Lower lobe of right lung (tissue), 2 donors: Measurements from ENCODE around the gene PDE4D. TPM values are rescaled to one million over a fixed set of nuclear protein-coding genes. Genes with fewer than 3 reads are reported as not detected.

Experiments used
- ATAC-seq, 2 donors: fragments of 200-7000 bp; cut with Tn5 transposase; one replicate each; pipeline ENCODE4 v1.9.1; 2020 to 2022; ENCODE audit warnings: mild to moderate bottlenecking in 2 of 2, moderate library complexity in 2 of 2
- DNase-seq: peaks from one replicate; pipeline ENCODE4 v3.0.0-alpha.2; 2020
- H3K27ac ChIP-seq: fragments of 200-600 bp; one replicate; pipeline ENCODE4 v1.8.0; 2022
- H3K27me3 ChIP-seq: fragments of 200-600 bp; one replicate; pipeline ENCODE4 v1.8.0; 2022; ENCODE audit warnings: low read depth
- H3K36me3 ChIP-seq: fragments of 200-600 bp; one replicate; pipeline ENCODE4 v1.8.0; 2022; ENCODE audit warnings: mild to moderate bottlenecking
- H3K4me1 ChIP-seq: fragments of 200-600 bp; one replicate; pipeline ENCODE4 v1.8.0; 2022
- H3K4me3 ChIP-seq: fragments of 200-600 bp; one replicate; pipeline ENCODE4 v1.8.0; 2022; ENCODE audit warnings: mild to moderate bottlenecking
- H3K9me3 ChIP-seq: fragments of 200-600 bp; one replicate; pipeline ENCODE4 v1.8.0; 2022
- intact Hi-C: fragments of 100-400 bp; cut with DNase I; formaldehyde crosslinking; loops from one replicate; pipeline ENCODE4 v1.11.0; 2022
- total RNA-seq: library from RNA; stranded (reverse); fragmentation: NEBNext Ultra II Directional; extraction: Animal tissue kit (Norgen Biotek cat#: 25700); gene quantifications from one replicate; pipeline ENCODE4 v1.2.1, GENCODE V29; 2021
- TF ChIP-seq, protein P1 (sequence below): fragments of 200-600 bp; IDR thresholded peaks from one replicate; pipeline ENCODE4 v1.8.0; 2022; ENCODE audit warnings: antibody characterized with exemption, mild to moderate bottlenecking
- donor health status: DM: no; HTN: yes; CAD: no; lungs with severe emphysema.

The PDE4D gene
- total RNA-seq, 1 donor from 2014 or later: 71.3 TPM

DNA sequence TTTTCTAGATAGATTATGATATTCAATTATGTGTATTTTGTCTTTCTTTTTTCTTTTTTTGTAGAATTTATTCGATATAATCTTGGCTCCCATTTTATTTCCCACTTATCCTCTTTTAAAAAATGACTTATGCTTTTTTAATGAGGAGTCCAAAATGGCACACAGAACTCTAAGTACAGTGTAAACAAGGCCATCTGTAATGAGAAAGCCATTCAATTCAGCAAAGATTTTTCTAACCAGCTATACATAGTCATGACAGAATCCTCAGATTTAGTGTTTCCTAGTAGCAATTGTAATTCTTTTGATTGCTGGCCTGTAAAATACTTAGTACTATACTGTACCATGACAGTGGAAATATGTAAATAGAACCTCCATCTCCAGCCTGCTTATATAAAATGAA is 659.3 kb downstream of the PDE4D start:
- H3K36me3 ChIP-seq: no peaks in the 10 kb centered on the region
- no peak for ATAC-seq
- intact Hi-C loops: no loop called here
- no peak overlapping the region for H3K4me3 ChIP-seq
- no peaks in the 10 kb centered on the region for H3K27me3 ChIP-seq
- H3K27ac ChIP-seq: no peak overlapping the region
- peaks cover 2% of the 10 kb centered on the region for H3K4me1 ChIP-seq
- no peak for DNase-seq
- TF ChIP-seq, protein P1, sequence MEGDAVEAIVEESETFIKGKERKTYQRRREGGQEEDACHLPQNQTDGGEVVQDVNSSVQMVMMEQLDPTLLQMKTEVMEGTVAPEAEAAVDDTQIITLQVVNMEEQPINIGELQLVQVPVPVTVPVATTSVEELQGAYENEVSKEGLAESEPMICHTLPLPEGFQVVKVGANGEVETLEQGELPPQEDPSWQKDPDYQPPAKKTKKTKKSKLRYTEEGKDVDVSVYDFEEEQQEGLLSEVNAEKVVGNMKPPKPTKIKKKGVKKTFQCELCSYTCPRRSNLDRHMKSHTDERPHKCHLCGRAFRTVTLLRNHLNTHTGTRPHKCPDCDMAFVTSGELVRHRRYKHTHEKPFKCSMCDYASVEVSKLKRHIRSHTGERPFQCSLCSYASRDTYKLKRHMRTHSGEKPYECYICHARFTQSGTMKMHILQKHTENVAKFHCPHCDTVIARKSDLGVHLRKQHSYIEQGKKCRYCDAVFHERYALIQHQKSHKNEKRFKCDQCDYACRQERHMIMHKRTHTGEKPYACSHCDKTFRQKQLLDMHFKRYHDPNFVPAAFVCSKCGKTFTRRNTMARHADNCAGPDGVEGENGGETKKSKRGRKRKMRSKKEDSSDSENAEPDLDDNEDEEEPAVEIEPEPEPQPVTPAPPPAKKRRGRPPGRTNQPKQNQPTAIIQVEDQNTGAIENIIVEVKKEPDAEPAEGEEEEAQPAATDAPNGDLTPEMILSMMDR: no peak
- H3K9me3 ChIP-seq: no peaks in the 10 kb centered on the region

DNA sequence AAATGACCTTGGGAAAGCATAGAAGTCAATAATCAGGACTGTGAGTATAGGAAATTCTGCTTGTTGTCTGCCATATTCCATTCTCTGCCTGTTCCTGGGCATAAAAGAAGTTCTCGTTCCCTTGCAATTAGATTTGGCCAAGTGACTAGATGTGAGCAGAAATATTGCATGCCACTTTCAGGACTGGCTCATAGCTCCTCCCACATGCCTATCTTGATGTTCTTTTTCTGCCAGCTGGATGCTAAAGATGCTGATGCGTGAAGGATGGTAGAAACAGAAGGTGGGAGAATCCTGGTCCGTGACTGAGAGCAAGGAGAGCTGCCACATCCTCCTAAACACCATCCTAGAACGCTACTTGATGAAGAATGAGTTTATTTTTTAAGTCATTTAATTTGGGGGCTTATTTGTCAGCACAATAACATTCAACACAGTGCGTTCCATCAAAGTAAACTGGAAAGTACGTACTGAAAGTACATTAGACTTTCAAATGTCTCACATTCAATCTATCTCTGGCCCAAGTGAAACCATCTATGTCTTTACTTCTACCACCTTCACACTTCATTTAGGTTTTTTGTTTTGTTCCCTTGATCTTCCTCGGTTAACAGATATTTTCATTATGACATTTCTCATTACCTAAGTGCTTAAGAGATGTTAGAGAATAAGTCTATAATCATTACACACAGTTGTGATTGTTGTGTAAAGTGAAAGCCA is 662.1 kb downstream of the PDE4D start:
- no peak overlapping the region for H3K4me3 ChIP-seq
- no peaks in the 10 kb centered on the region for H3K4me1 ChIP-seq
- H3K36me3 ChIP-seq: no peaks in the 10 kb centered on the region
- TF ChIP-seq, protein P1: no peak
- H3K27me3 ChIP-seq: no peaks in the 10 kb centered on the region
- intact Hi-C loops: no loop called here
- no peak overlapping the region for H3K27ac ChIP-seq
- ATAC-seq: no peak
- H3K9me3 ChIP-seq: no peaks in the 10 kb centered on the region
- DNase-seq: no peak

DNA sequence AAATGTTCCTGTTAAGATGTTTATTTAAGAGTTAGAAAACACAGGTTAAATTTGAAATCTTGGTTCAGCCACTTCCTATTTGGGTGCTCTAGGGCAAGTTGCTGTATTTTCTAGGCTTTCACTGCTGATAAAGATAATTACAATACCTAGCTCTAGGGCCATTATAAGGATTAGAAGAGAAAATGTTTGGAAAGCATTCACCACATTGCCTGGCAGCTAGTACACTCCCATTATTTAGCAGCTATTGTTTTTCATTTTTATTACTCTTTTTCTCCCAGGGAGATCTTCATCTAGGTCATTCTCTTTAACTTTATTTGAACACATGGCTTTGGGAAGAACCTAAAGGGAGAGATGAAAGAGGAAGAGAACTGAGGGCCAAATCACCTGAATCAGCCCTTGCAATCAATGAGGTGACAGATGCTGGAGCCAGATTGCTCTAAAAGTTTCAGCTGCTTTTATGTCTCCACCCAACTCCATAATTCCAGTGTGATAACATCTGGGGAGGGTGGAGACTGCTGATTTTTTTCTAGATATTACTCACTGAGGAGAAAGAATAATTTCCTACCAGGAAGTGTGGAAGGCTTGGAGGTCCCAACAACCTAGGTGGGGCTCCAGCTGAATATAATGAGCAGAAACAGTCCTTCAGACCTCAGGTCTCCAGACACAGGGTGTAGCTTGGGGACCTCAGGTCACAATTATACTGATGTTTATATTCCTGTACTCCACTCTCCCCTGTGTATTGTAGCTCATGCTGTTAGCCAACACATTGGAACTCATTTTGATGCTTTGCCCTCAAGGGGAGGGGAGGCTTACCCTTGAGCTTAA is 670.6 kb downstream of the PDE4D start:
- Histone ChIP-seq H3K4me3 (no peak overlapping the region), H3K9me3 (no peaks in the 10 kb centered on the region), H3K4me1 (peaks cover 5% of the 10 kb centered on the region), H3K27ac (no peak overlapping the region), H3K27me3 (no peaks in the 10 kb centered on the region), H3K36me3 (no peaks in the 10 kb centered on the region)
- DNase-seq (no peak), ATAC-seq (no peak)
- intact Hi-C loops: no loop called here
- TF ChIP-seq, protein P1: no peak

DNA sequence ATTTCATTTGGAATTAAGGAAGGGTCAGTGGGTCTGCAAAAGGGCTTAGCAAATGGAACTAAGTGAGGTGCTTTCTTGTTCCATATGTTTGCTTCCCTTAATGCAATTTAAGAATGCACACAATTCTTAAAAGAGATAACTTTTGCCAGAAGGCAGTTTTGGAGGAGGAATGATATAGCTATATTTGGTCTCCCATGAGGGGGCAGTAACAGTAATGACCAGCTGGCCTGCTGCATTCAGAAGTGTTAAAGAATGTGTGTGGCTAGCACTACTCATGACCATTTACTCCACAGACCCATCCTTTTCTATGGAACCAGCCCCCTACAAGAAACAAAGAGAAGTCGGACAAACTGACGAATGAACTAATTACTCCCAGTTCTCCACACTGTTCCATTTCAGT is 671.8 kb downstream of the PDE4D start:
- Histone ChIP-seq H3K27me3 (no peaks in the 10 kb centered on the region), H3K36me3 (no peaks in the 10 kb centered on the region), H3K27ac (no peak overlapping the region), H3K4me1 (peaks cover 9% of the 10 kb centered on the region), H3K9me3 (no peaks in the 10 kb centered on the region), H3K4me3 (no peak overlapping the region)
- ATAC-seq (no peak), DNase-seq (no peak)
- intact Hi-C loops: no loop called here
- TF ChIP-seq, protein P1: no peak

DNA sequence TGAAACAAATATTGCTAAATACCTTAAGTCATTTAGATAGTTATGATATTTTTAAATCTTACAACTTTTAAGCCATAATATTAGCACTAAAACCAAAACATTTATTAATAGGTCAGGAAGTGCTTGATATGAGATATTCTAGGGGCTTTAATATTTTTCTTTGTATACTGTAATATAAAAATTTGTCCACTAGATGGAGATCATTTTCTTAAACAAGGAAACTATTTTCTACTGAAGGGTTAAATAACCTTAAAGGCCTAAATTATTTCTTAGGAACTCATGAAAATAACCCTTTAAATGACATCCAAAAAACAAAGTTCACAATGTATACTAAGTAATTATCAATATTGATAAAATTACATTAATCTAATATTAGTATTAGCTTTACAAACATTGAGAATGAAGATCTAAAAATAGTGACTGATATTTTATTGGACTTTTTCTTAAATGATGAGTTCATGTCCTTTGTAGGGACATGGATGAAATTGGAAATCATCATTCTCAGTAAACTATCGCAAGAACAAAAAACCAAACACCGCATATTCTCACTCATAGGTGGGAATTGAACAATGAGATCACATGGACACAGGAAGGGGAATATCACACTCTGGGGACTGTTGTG is 675.0 kb downstream of the PDE4D start:
- DNase-seq: no peak
- intact Hi-C loops: no loop called here
- ATAC-seq: no peak
- Histone ChIP-seq H3K4me1 (peaks cover 9% of the 10 kb centered on the region), H3K9me3 (no peaks in the 10 kb centered on the region), H3K36me3 (peaks cover 7% of the 10 kb centered on the region), H3K27ac (no peak overlapping the region), H3K27me3 (no peaks in the 10 kb centered on the region), H3K4me3 (no peak overlapping the region)
- TF ChIP-seq, protein P1: peak; percentile 41
